Inflammatory macrophage treated with lipopolysaccharide for 1 hour (primary cell): ENCODE measurements around the gene POLR3A.

Experiments used
- DNase-seq, 2 donors: peaks; one replicate each; pipeline ENCODE4 v3.0.0-alpha.2; 2020 to 2022

POLR3A gene

DNA sequence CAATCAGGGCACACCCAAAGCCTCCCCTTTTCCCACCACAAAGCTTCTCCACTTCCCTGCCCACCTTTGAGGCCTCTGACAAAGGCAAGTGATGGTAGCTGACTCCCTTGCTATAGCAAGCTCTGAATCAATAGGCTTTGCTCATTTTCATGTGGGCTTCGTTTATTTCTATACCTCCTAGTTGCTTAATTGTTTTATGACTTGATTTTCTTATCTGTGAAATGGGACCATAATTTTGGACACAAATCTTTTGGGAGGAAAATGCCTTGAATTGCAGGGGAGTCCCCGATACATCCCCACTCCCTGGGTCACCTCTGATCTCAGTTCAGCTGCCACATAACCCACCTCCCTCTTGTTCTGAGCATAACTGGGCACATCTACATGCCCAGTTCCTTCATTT lies 89.1 kb downstream of the POLR3A start:
- no peak for DNase-seq

DNA sequence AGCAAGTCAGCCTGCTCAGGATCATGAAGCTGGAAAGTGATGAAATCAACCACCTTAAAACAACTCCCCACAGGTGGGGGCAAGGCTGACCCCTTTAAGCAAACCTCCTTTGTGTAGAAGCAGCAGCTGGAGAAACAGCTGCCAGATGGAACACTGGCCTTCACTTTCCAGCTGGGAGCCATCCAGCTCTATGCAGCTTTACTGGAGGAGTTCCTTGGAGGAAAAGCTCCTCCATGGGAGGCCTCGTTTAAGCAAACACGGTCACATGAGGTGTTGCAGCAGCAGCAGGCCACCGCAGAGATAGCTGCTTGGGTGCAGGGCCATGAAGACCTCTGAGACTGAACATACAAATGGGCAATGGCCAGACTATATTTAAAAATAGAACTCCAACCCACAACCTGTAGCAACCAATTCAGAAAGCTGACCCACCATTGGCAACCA lies 89.7 kb downstream of the POLR3A start:
- no peak for DNase-seq

GRCh38 chr10:77936697-77937567 lies 92.4 kb downstream of the POLR3A start:
- DNase-seq: no peak

DNA sequence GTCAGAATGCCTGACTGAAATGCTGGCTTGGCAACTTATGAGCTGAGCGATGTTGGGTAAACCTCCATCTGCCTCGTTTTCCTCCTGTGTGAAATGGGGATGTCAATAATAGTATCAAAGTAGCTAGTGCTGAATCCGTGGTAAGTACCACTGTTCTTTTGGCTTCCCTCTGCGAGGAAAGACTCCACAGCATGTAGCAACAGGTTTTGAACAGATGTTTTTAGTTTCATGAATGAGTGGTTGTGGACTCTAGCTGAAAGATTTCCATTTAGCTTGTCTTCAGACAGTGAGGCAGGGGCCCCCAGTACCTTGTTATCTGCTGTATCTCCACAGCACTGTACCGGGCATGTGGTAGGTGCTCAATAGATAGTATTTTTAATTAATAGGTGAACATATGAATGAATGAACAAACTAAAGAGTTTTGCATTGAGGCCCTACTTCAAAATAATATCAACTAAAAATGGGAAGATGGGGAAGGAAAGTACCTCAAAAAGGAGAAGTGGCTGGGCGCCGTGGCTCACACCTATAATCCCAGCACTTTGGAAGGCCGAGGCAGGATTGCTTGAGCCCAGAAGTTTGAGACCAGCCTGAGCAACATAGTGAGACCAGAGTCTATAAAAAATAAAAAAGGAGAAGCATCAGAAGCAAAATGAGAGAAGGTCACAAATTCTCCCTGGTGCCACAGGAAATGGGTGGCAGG lies 97.1 kb downstream of the POLR3A start:
- no peak for DNase-seq

DNA sequence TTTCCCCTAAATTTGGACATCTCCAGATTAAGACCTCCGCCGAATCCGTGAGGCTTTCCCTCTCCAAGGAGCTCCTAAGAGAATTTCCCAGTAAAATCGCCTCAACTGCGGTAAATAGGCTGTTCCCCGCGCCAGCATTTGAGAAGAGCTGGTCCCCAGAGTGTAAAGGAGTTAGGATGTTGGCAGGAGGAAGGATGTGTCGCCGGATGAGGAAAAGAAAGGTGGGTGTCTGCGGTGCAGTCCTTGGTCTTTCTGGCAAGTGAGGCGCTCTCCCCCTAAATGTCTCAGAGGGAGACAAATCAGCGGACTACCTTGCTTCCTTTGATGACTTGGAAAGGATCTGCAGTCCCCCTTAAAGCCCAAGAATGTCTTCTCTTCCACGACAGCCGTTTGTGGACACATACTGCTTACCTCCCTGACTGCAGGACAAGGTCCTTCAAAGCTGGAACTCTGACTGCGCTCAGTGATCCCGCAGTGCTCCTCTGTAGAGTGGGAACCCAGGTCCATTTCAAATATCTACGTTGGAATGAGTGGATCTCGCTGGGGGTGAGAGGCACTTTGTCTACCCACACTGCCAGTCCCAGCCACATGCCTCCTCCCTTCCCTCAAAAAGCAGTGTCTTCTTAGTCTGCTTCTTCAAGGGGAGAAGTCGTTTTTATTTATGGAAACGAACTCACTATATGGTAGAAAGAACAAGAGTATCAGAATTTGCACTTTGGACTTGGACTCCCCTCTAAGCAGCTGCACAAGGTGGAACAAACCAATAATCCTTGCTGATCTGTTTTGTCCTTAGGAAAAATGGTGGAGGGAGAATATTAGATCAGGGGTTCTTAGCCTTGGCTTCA lies 101.7 kb downstream of the POLR3A start:
- no peak for DNase-seq

DNA sequence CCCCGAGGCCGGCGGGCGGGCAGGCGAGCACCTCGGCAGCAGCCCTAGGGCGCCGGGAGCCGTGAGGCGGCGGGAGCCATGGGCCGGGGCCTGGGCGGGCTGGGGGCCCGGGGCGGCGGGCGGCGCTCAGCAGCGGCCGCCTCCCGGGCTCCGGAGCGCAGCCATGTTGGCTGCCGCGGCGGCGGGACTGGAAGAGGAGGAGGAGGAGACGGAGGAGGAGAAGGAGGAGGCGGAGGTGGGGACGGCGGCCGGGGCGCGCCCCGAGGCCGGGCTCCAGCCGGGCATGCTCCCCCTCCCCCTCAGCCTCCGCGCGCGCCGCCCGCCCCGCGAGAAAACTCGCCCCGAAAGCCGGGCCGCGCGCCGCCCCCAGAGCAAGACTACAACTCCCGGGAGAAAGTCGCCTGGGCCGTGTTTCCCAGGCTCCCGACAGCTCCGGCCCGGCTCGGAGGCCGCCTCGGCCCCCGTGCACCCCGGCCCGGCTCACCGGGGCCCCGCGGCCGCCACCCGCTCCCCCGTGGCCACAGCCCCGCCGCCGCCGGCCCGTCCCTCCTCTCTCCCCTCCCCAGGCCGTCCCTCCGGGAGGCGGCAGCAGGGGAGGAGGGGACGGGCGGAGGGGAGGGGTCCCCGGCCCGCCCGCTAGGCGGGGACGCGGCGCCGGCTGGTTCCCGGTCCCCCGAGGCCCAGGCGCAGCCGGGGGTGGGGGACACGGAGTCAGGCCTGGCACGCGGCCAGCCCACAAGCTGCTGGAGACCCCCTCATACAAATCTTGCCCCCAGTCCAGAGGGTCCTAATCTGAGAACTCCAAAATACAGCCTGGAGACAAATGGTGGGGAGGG lies 102.5 kb downstream of the POLR3A start, which contains the start of gene DLG5:
Gene DLG5, minus strand, starts transcription at position 190 of the 836 bp plus-strand sequence. CDS start 235 bp downstream, outside the sequence.
- no peak for DNase-seq

GRCh38 chr10:77925795-77926565 lies 103.3 kb downstream of the POLR3A start:
- DNase-seq: peak in 1 of 2 donors; percentile 20

DNA sequence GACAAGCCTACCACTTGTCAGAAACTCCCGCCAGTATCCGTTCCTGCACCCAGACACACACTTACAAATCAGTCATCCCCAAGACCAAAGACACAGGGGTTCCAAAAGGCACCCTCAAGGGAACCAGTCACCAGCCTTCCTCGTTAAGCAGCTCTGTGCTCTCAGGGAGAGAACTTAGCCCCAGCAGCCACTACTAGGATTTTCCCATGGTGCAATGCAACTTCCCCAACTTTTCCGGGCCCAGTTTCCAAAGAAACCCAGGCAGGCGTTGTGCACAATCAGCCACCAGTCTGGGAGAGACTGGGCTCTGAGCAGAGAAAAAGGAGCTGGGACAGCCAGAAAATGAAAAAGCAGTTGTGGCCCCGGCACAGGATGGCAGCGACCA lies 103.9 kb downstream of the POLR3A start:
- DNase-seq: peak in 1 of 2 donors; percentile 10

GRCh38 chr10:77922566-77923179 lies 106.6 kb downstream of the POLR3A start:
- no peak for DNase-seq

DNA sequence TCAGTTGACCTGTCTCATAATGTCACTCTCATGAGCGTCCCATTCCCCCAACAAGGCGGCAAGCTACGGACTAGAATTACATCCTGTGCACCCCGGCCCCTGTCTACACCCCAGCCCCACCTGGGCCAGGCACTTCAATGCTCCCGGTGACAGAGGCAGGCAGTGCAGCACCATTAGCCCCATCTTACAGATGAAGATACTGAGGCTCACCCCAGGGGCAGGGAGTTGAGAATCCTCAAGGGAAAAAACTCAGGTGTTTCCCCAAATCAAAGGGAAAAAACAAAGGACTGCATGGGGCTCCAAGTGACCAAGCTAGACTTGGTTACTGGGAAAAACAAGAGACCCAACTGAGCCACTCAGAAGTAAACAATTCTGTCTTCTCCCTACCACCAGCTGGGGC lies 107.3 kb downstream of the POLR3A start:
- no peak for DNase-seq

GRCh38 chr10:77921395-77921794 lies 107.9 kb downstream of the POLR3A start:
- DNase-seq: no peak

DNA sequence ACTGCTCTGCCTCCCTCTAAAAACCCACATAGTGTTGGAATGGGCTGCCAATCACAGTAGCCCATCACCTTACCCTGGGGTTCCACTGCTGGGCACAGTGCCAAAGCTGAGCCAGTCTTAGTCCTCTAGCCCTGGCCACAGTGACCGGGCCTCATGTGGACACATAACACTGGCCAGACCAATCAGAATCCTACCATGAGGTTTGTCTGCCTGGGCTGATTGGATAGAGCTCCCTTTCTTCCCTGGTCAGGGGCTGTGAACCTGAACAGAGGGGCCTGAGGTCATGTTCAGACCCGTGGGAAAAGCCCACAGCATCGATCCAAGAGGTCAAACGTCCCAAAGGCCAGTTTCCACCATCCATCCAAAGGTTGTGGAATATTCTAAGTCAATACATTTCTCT lies 108.8 kb downstream of the POLR3A start:
- no peak for DNase-seq

DNA sequence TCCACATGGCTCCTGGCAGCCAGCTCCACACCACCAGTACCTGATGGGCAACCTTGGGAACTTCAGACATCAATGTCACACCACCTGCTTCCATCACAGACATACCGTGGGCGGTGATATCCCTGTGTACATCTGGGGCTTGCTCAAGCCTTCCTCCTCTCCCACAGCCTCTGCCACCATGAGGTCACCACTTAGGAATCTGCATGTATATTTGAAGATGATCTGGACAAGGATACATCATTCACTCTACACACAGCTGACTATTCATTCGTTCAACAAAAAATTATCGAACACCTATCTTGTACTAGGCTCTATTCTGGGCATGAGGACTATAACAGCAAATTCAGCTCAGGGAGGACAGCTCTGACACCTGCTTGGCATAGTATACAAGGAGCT lies 109.6 kb downstream of the POLR3A start:
- DNase-seq: peak in 1 of 2 donors; percentile 8
